ENCODE results near the gene STIM1. TPM values are rescaled to one million over a fixed set of nuclear protein-coding genes. Genes with fewer than 3 reads are reported as not detected.
A peak's percentile ranks its signal among the peaks of the same experiment; 100 is the strongest.

The STIM1 gene
- total RNA-seq, 1 experiment from 2014 or later, result 35.6 TPM

DNA sequence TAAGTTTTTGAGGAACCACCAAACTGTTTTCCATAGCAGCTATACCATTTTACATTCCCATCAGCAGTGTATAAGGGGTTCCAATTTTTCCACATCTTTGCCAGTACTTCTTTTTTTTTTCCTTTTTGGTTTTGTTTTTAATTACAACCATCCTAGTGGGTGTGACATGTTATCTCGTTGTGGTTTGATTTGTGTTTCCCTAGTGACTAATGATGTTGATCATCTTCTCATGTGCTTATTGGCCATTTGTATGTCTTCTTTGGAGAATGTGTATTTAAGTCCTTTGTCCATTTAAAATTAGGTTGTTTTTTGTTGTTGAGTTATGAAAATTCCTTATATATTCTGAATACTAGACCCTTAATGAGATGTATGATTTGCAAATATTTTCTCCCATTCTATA, 59.3 kb downstream of the STIM1 start:
- DNase-seq (ENCODE audit: low read depth), result peak; percentile 32

- DNase-seq (ENCODE audit: low read depth), result no peak
Observed at GRCh38 chr11:3916962-3917361, 61.5 kb downstream of the STIM1 start.

GRCh38 chr11:3920148-3920852, 64.8 kb downstream of the STIM1 start:
- peak; percentile 85 for DNase-seq (ENCODE audit: low read depth)

GRCh38 chr11:3922056-3922455, 66.6 kb downstream of the STIM1 start:
- no peak for DNase-seq (ENCODE audit: low read depth)

- DNase-seq (ENCODE audit: low read depth), result no peak
Observed at GRCh38 chr11:3925513-3925912, 70.0 kb downstream of the STIM1 start.

- DNase-seq (ENCODE audit: low read depth), result no peak
Observed at GRCh38 chr11:3926458-3927095, 71.1 kb downstream of the STIM1 start.

GRCh38 chr11:3927129-3927796, 71.8 kb downstream of the STIM1 start:
- no peak for DNase-seq (ENCODE audit: low read depth)

DNA sequence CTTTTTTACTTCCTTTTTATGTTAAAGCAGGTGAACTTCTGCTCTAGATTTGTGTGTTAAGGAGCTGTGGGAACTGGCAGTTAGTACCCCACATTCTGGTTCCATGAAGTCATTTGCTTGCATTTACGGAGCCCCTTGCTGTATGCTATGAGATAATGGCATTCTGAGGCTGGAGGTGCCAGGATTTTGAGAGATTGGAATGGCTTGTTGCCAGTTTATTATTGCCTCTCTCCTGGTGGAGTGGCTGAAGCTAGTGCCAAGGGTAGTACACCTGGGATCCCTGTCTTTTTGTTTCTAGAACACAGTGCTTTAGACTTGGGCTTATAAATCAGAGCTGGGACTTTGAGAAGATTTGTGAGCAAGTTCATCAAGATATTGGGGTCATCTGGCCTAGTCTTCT, 73.8 kb downstream of the STIM1 start:
- DNase-seq (ENCODE audit: low read depth), result no peak

GRCh38 chr11:3929649-3930048, 74.2 kb downstream of the STIM1 start:
- DNase-seq (ENCODE audit: low read depth), result no peak

DNA sequence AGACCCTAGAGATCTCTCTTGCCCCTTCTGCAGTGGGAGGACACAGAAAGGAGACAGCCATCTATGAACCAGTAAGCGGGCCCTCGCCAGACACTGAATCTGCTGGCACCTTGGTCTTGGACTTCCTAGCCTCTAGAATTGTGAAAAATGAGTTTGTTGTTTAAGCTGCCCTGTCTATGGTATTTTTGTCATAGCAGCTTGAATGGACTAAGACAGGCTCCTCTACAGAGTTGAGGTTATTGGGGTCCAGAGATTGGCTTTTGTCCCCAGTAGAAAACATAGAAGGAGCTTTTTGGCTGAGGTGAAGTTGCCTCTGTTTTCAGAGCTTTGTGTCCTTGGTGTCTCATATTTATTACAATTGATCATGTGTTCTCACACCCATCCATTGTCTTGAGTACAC, 77.2 kb downstream of the STIM1 start:
- DNase-seq (ENCODE audit: low read depth), result no peak

- no peak for DNase-seq (ENCODE audit: low read depth)
Observed at GRCh38 chr11:3933165-3933628, 77.7 kb downstream of the STIM1 start.

GRCh38 chr11:3934658-3935057, 79.2 kb downstream of the STIM1 start:
- DNase-seq (ENCODE audit: low read depth), result peak; percentile 12

- no peak for DNase-seq (ENCODE audit: low read depth)
Observed at GRCh38 chr11:3936517-3936916, 81.1 kb downstream of the STIM1 start.

- peak; percentile 84 for DNase-seq (ENCODE audit: low read depth)
Observed at GRCh38 chr11:3939211-3939610, 83.7 kb downstream of the STIM1 start.

DNA sequence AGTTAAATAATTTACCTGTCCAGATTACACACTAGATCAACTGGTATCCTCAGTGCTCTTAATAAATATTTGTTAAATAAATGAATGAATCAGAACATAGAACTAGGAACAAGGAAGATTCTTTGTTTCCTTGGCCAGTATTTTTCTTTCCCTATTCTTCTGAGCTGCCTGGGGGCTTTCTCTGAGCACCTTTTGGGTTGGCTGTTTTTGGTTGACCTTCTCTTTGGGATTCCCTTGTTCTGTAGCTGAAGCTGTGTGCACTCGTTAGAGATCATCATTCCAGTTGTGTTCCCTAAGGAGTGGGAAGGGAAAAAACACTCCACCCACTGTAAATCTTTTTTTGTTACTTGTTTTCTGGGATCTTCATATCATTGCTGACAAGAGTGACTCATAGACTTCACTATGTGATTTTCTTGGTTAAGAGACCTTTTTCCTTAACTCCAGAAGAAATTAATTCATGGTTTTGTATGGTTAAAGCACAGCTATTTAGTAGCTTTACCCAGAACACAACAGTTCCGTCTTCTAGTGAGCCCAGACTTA, 84.3 kb downstream of the STIM1 start:
- peak; percentile 61 for DNase-seq (ENCODE audit: low read depth)

DNA sequence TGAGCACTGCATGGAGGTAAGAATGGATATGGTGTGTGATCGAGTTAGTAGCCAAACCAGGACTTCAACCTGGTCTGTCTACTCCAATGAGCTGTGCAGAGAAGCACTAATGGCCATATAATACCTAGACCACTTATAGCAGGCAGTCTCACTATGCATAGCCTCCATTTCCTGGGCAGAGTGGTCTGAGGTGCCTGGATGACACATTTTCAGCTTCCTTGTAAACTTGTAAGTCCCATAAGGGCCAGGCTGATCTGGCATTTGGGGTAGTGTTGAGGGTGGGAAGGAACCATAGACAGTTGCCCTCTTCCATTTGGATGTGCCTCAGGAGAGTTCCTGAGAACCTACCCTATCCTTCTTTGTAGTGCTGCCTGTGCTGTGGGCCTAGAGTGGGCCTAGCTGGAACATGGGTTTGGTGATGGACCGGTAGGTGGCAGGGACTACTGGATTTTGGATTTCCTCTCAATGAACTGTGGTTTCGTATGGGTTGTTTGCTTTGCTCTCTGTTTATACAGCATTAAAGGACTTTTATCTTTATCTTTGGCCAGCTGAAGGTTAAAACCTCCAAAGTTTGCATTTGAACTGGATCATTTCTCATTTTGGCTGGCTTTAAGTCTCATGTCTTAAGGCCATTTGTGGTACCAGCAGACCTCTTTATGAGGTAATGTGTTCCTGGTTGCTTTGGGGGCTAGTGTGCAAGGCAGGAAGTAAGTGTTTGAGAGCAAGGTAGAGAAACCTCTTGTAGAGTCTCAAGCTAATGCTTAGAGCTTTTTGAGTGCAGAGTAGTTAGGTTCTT, 86.9 kb downstream of the STIM1 start:
- peak; percentile 35 for DNase-seq (ENCODE audit: low read depth)

- peak; percentile 34 for DNase-seq (ENCODE audit: low read depth)
Observed at GRCh38 chr11:3942956-3943497, 87.6 kb downstream of the STIM1 start.

GRCh38 chr11:3944198-3944597, 88.7 kb downstream of the STIM1 start:
- peak; percentile 71 for DNase-seq (ENCODE audit: low read depth)

DNA sequence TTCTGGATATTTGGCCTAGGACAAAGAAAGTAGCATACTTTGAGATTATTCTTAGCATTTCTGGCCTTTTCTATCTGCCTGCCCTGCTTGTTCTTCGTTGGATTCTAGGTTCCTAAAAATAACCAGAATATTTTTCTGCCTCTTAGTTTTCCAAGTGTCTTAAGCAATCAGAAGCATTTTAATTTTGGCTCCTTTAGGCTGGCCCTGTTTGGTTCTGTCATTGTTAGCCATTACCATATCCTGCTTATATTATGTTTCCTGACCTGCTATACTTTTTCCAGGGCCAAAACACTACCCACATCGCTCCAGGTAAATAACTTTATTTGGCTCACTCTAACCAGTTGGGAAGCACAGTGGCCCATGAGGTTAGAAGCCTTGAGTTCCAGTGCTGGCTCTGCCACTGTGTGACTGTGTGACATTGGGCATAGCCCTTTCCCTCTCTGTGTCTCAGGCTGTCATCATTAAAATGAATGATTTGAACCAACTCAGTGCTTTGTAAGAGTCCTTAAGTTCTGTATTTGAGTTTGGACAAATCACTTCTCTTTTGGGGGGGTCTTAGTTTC, 91.1 kb downstream of the STIM1 start:
- DNase-seq (ENCODE audit: low read depth), result no peak

GRCh38 chr11:3947061-3947460, 91.6 kb downstream of the STIM1 start:
- DNase-seq (ENCODE audit: low read depth), result peak; percentile 89

- DNase-seq (ENCODE audit: low read depth), result no peak
Observed at GRCh38 chr11:3949125-3949524, 93.7 kb downstream of the STIM1 start.

Measured in M059J (cell line).